ENCODE results near the gene SAMD13.
A peak's percentile ranks its signal among the peaks of the same experiment; 100 is the strongest.

SAMD13 gene

GRCh38 chr1:84301004-84301784 is at the start of gene SAMD13:
Gene SAMD13, plus strand, starts transcription at chr1:84301708. Its CDS starts 1,527 bp downstream, at chr1:84303235.
- DNase-seq, result no peak

GRCh38 chr1:84253036-84253435 is 48.5 kb upstream of the SAMD13 start:
- no peak for DNase-seq

GRCh38 chr1:84253891-84254290 is 47.6 kb upstream of the SAMD13 start:
- DNase-seq, result no peak

GRCh38 chr1:84254703-84255238 is 46.7 kb upstream of the SAMD13 start:
- DNase-seq, result no peak

GRCh38 chr1:84255582-84255981 is 45.9 kb upstream of the SAMD13 start:
- no peak for DNase-seq

GRCh38 chr1:84257617-84258016 is 43.9 kb upstream of the SAMD13 start:
- DNase-seq, result no peak

- DNase-seq, result peak; percentile 22 to 48
These were observed 42.1 kb upstream of the SAMD13 start for GRCh38 chr1:84259376-84259775.

GRCh38 chr1:84259989-84260388 is 41.5 kb upstream of the SAMD13 start:
- no peak for DNase-seq

GRCh38 chr1:84260852-84261518 is 40.5 kb upstream of the SAMD13 start:
- DNase-seq, result peak in 1 of 2 experiments; percentile 16

GRCh38 chr1:84264961-84265360 is 36.5 kb upstream of the SAMD13 start:
- DNase-seq, result no peak

- no peak for DNase-seq
These were observed 35.6 kb upstream of the SAMD13 start for GRCh38 chr1:84265867-84266266.

GRCh38 chr1:84266748-84267147 is 34.8 kb upstream of the SAMD13 start:
- no peak for DNase-seq

GRCh38 chr1:84267476-84267875 is 34.0 kb upstream of the SAMD13 start:
- DNase-seq, result no peak

GRCh38 chr1:84268346-84268745 is 33.2 kb upstream of the SAMD13 start:
- no peak for DNase-seq

GRCh38 chr1:84269306-84269705 is 32.2 kb upstream of the SAMD13 start:
- no peak for DNase-seq

GRCh38 chr1:84271441-84272151 is 29.9 kb upstream of the SAMD13 start:
- no peak for DNase-seq

- DNase-seq, result no peak
These were observed 29.1 kb upstream of the SAMD13 start for GRCh38 chr1:84272401-84272800.

- DNase-seq, result no peak
These were observed 24.0 kb upstream of the SAMD13 start for GRCh38 chr1:84277343-84278059.

GRCh38 chr1:84278905-84279304 is 22.6 kb upstream of the SAMD13 start:
- no peak for DNase-seq

- no peak for DNase-seq
These were observed 20.6 kb upstream of the SAMD13 start for GRCh38 chr1:84280912-84281311.

GRCh38 chr1:84282780-84283333 is 18.7 kb upstream of the SAMD13 start:
- DNase-seq, result no peak

GRCh38 chr1:84283381-84283780 is 18.1 kb upstream of the SAMD13 start:
- DNase-seq, result no peak

GRCh38 chr1:84286071-84286470 is 15.4 kb upstream of the SAMD13 start:
- DNase-seq, result no peak

Measured in NCI-H1930 (cell line).